Brain microvascular endothelial cell (primary cell): ENCODE data around the gene MIF4GD.
"Not testable (repeated sequence)": the region's sequence is repeated elsewhere in the genome, so short reads cannot be mapped to it uniquely, and the experiment has no call there.

ENCODE experiments used
- DNase-seq: peaks from one replicate; pipeline ENCODE4 v3.0.0-alpha.2; 2020
- H3K27ac ChIP-seq: fragments of 250-450 bp; sonication (Bioruptor Pico); 2 replicates; pipeline ENCODE4 v1.5.1; 2020; ENCODE audit warnings: mild to moderate bottlenecking, moderate library complexity
- H3K27me3 ChIP-seq: fragments of 250-450 bp; sonication (Bioruptor Pico); replicated peaks from 2 replicates; pipeline ENCODE4 v1.5.1; 2020; ENCODE audit warnings: mild to moderate bottlenecking
- H3K36me3 ChIP-seq: fragments of 250-450 bp; sonication (Bioruptor Pico); replicated peaks from 2 replicates; pipeline ENCODE4 v1.5.1; 2020; ENCODE audit warnings: mild to moderate bottlenecking
- H3K4me3 ChIP-seq: 2 replicates; pipeline ENCODE4 v1.5.1; 2011; ENCODE audit warnings: low read depth, mild to moderate bottlenecking, control low read depth, low read length, moderate library complexity
- in situ Hi-C: cut with HindIII; loops from 2 replicates; pipeline ENCODE4 v1.10.0; 2017; ENCODE audit warnings: low sequenced_read_pairs, low pct_ligation_motif_present
- TF ChIP-seq, protein P1 (sequence below): IDR thresholded peaks from 2 replicates; pipeline ENCODE4 v1.5.1; 2011; ENCODE audit warnings: low read depth, mild to moderate bottlenecking, moderate library complexity, low read length, control low read depth, inconsistent platforms; ENCODE audit errors: missing control alignments

MIF4GD gene

GRCh38 chr17:75301502-75302206 lies 30.6 kb upstream of the MIF4GD start:
- DNase-seq, result no peak
- H3K4me3 ChIP-seq, result no peak overlapping the region
- H3K27ac ChIP-seq, result no peak overlapping the region
- in situ Hi-C loops, result no loop called here
- H3K36me3 ChIP-seq, result no peaks in the 10 kb centered on the region
- H3K27me3 ChIP-seq, result no peaks in the 10 kb centered on the region
- TF ChIP-seq, protein P1, sequence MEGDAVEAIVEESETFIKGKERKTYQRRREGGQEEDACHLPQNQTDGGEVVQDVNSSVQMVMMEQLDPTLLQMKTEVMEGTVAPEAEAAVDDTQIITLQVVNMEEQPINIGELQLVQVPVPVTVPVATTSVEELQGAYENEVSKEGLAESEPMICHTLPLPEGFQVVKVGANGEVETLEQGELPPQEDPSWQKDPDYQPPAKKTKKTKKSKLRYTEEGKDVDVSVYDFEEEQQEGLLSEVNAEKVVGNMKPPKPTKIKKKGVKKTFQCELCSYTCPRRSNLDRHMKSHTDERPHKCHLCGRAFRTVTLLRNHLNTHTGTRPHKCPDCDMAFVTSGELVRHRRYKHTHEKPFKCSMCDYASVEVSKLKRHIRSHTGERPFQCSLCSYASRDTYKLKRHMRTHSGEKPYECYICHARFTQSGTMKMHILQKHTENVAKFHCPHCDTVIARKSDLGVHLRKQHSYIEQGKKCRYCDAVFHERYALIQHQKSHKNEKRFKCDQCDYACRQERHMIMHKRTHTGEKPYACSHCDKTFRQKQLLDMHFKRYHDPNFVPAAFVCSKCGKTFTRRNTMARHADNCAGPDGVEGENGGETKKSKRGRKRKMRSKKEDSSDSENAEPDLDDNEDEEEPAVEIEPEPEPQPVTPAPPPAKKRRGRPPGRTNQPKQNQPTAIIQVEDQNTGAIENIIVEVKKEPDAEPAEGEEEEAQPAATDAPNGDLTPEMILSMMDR, result no peak

DNA sequence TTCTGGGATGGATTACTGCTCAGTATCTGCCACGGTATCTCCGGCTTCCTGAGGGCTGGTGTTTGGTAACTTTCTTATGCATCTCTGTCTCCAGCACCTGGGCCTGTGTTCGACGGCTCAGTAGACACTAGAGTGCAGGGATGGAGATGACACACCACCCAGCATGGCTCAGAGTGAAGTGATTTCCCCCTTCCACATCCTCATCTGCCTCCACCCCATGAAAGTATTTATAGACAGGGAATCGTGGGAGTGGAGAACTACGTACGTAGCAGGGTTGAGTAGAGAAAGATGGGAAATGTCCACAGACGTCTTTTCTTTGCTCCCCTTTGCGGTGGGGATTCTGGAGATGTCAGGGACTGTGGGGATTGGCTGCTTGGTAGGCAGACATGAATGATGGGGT lies 30.0 kb upstream of the MIF4GD start:
- no peak overlapping the region for H3K27ac ChIP-seq
- no peaks in the 10 kb centered on the region for H3K36me3 ChIP-seq
- TF ChIP-seq, protein P1, result no peak
- in situ Hi-C loops, result no loop called here
- no peak for DNase-seq
- no peaks in the 10 kb centered on the region for H3K27me3 ChIP-seq
- no peak overlapping the region for H3K4me3 ChIP-seq

GRCh38 chr17:75300280-75300679 lies 29.2 kb upstream of the MIF4GD start:
- in situ Hi-C loops, result no loop called here
- TF ChIP-seq, protein P1, result no peak
- H3K27me3 ChIP-seq, result no peaks in the 10 kb centered on the region
- H3K27ac ChIP-seq, result no peak overlapping the region
- no peak for DNase-seq
- no peak overlapping the region for H3K4me3 ChIP-seq
- H3K36me3 ChIP-seq, result no peaks in the 10 kb centered on the region

- TF ChIP-seq, protein P1, result no peak
- in situ Hi-C loops, result no loop called here
- no peak for DNase-seq
- Histone ChIP-seq H3K27me3 (no peaks in the 10 kb centered on the region), H3K4me3 (no peak overlapping the region), H3K36me3 (no peaks in the 10 kb centered on the region), H3K27ac (no peak overlapping the region)
Measured at GRCh38 chr17:75295201-75296158, 24.4 kb upstream of the MIF4GD start.

DNA sequence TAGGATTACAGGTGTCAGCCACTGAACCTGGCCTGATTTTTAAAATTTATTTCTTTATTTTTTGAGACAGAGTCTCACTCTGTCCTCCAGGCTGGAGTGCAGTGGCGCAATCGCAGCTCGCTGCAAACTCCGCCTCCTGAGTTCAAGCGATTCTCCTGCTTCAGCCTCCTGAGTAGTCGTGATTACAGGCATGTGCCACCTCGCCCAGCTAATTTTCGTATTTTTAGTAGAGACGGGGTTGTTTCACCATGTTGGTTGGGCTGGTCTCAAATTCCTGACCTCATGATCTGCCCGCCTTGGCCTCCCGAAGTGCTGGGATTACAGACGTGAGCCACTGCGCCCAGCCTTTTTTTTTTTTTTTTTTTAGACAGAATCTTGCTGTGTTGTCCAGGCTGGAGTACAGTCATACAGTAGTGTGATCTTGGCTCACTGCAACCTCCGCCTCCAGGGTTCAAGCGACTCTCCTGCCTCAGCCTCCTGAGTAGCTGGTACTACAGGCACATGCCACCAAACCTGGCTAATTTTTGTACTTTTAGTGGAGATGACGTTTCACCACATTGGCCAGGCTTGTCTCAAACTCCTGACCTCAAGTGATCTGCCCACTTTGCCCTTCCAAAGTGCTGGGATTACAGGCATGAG lies 21.9 kb upstream of the MIF4GD start:
- H3K27me3 ChIP-seq, H3K36me3 ChIP-seq, in situ Hi-C loops, H3K4me3 ChIP-seq, H3K27ac ChIP-seq, DNase-seq: not testable (repeated sequence)

DNA sequence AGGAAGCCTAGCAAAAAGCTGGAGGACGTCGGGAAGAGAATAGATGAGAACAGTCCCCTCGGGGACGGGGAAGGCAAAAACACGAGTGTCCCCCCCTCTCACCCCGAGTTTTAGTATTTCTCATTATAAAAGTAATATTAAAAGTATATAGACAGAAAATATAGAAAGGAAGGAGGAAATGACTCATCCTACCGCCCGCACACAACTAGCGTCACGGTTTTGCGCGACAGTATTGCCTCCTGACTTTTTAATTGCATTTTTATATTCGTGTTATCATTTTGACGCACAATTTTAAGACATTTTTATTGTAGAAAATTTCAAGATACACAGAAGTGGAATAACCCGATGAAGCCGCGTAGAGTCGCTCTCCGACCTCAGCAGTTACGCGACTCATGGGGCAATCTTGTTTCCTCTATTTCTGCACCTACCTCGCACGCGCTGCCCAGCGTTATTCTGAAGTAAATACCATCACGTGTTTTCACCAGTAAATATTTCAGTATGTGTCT lies 18.9 kb upstream of the MIF4GD start:
- Histone ChIP-seq H3K27me3 (no peaks in the 10 kb centered on the region), H3K36me3 (peaks cover 7% of the 10 kb centered on the region), H3K4me3 (peak overlapping the region; percentile 87), H3K27ac (peak overlapping the region; percentile 97)
- in situ Hi-C loops, result no loop called here
- DNase-seq, result peak; percentile 53
- TF ChIP-seq, protein P1, result peak; percentile 27
